Measurements from ENCODE around the gene MYL10.

GRCh38 chr7:101618207-101618839, 10.8 kb downstream of the MYL10 start:
- TF ChIP-seq ZNF274 (IDR thresholded peaks at IDR 0.05; ENCODE audit: low read depth, low read length) (no peak), YY1 (IDR thresholded peaks at IDR 0.05; ENCODE audit: insufficient read depth, insufficient read length) (no peak), SUZ12 (IDR thresholded peaks at IDR 0.05; ENCODE audit: extremely low read depth, insufficient read depth, insufficient read length) (no peak)

Data from NT2/D1 (cell line).